Thyroid gland (tissue), 4 donors: ENCODE measurements around the gene MID1.

ENCODE experiments used
- POLR2A ChIP-seq, 2 donors: fragments of 450-650 bp; IDR thresholded peaks; one replicate each; pipeline ENCODE4 v1.6.1; 2017; ENCODE audit warnings: antibody characterized with exemption in 2 of 2, mild to moderate bottlenecking in 2 of 2, moderate library complexity in 1 of 2
- TF ChIP-seq, protein P1 (sequence below), 6 experiments: fragments of 200-600 bp in 3 of 6; fragments of 450-650 bp in 3 of 6; sonication (generic) in 3 of 6; IDR thresholded peaks; one replicate each; pipeline ENCODE4 v1.5.1; 2016 to 2019; ENCODE audit warnings: antibody characterized with exemption in 6 of 6, mild to moderate bottlenecking in 2 of 6, inconsistent platforms in 1 of 6, moderate library complexity in 1 of 6

DNA sequence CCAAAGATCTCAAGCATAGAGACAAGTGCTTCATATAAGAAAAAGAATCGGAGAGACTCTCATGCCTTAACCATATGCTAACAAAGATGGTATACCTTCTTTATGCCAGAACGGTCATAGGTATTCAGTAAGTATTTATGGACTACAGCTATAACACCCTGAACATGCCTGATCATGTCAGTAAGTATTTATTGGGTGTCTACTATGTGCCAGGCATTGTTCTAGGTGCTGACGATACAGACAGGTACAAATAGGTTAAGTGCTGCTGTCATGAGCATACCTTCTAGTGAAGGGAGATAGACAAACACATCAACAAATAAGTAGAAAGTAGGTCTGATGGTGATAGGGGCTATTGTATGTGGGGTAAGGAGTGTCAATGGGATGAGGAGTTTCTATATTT, 9.5 kb upstream of the MID1 start:
- TF ChIP-seq, protein P1, sequence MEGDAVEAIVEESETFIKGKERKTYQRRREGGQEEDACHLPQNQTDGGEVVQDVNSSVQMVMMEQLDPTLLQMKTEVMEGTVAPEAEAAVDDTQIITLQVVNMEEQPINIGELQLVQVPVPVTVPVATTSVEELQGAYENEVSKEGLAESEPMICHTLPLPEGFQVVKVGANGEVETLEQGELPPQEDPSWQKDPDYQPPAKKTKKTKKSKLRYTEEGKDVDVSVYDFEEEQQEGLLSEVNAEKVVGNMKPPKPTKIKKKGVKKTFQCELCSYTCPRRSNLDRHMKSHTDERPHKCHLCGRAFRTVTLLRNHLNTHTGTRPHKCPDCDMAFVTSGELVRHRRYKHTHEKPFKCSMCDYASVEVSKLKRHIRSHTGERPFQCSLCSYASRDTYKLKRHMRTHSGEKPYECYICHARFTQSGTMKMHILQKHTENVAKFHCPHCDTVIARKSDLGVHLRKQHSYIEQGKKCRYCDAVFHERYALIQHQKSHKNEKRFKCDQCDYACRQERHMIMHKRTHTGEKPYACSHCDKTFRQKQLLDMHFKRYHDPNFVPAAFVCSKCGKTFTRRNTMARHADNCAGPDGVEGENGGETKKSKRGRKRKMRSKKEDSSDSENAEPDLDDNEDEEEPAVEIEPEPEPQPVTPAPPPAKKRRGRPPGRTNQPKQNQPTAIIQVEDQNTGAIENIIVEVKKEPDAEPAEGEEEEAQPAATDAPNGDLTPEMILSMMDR (IDR thresholded peaks at IDR 0.05): no peak
- no peak for TF ChIP-seq POLR2A (IDR thresholded peaks at IDR 0.05)
